Medulla oblongata (tissue), 1 donor: Measurements from ENCODE around the gene ALAD.

ENCODE experiments used
- DNase-seq: peaks from one replicate; pipeline ENCODE4 v3.0.0-alpha.2; 2015; ENCODE audit errors: extremely low spot score

The ALAD gene

GRCh38 chr9:113349066-113349444 lies 52.0 kb downstream of the ALAD start:
- no peak for DNase-seq

DNA sequence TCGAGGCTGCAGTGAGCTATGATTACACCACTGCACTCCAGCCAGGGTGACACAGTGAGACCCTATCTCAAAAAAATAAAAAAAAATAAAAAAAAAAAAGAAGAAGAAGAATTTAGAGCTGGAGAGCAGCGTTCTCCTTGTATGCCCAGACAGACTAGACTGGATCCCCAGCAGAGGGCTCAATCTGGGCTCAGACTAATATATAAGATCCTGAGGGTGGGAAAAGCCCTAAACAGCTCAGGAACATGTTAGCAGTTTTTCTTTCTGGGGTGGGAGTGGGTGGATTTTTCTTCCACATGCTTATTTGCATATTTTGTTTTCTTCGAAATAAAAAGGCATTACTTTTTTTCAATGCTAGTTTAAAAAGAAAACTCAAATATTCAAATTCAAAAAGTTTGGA lies 52.6 kb downstream of the ALAD start:
- DNase-seq = no peak

DNA sequence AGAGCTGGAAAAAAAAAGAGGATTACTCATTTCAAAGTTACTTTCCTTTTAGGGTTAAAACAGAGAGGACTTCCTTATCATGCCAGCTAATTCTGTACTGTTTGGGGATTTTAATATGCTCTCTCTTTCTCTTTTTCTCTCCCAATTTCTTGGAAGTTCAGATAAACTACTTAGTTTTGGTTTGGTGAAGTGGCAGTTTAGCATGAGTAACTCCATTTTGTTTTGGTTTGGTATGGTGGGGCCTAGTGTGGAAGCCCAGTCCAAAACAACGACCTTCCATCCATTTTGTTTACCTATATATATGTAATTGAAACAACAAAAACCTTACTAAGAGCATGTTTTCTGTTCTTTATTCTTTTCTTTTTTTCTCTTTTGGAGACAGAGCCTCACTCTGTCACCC lies 55.4 kb downstream of the ALAD start:
- DNase-seq = no peak

- peak; percentile 70 for DNase-seq
Measured at GRCh38 chr9:113345190-113345589, 55.9 kb downstream of the ALAD start.

GRCh38 chr9:113343732-113344231 lies 57.3 kb downstream of the ALAD start:
- DNase-seq = peak; percentile 97

DNA sequence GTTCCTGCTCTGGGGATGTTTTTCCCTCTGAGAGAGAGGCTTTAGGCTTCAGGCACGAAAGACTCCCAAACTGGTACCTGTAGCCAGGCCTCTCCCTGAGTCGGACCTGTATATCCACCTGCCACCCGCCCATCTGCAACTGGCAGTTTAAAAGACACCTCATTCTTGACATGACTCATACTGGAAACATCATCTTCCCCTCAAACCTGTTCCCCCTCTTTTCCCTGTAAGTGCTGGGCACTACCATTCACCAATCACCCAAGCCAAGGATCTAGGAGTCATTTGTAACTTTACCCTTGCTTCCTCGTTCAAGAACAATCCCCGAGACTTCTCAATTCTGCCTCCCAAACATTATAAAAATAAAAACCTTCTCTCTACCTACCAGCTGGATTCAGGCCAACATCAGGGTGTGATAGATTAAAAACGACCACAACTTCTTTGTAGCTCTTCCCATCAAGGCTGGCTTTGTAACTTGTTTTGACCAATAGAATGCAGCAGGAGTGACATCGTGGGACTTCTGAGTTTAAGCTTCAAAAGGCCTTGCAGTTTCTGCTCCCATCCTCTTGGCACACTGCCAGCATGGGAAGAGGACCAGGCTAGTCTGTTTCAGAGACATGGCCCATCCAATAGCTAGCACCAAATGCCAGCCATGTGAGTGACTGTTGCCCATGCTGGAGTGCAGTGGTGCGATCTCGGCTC lies 59.2 kb downstream of the ALAD start:
- DNase-seq = no peak

GRCh38 chr9:113340011-113340699 lies 60.9 kb downstream of the ALAD start, which contains the start of gene WDR31:
WDR31 (minus strand) TSS chr9:113340275; CDS start chr9:113332022, 8,253 bp downstream.
- peak; percentile 88 for DNase-seq

- DNase-seq = no peak
Measured at GRCh38 chr9:113337714-113338113, 63.4 kb downstream of the ALAD start.
